Skin epidermis (tissue), 12 donors: ENCODE measurements around the gene OPHN1.
A peak's percentile ranks its signal among the peaks of the same experiment; 100 is the strongest.

Experiments used
- H3K27ac ChIP-seq, 21 experiments: fragments of 200-600 bp; sonication (generic) in 11 of 21; one replicate each; pipeline ENCODE4 v1.5.0; 2020; ENCODE audit warnings: mild to moderate bottlenecking in 3 of 21, inconsistent platforms in 2 of 21, moderate library complexity in 2 of 21
- H3K4me3 ChIP-seq, 7 experiments: fragments of 200-600 bp; sonication (generic) in 2 of 7; one replicate each; pipeline ENCODE4 v1.5.0; 2020; ENCODE audit warnings: inconsistent platforms in 2 of 7, mild to moderate bottlenecking in 2 of 7, moderate library complexity in 1 of 7

The OPHN1 gene, protein sequence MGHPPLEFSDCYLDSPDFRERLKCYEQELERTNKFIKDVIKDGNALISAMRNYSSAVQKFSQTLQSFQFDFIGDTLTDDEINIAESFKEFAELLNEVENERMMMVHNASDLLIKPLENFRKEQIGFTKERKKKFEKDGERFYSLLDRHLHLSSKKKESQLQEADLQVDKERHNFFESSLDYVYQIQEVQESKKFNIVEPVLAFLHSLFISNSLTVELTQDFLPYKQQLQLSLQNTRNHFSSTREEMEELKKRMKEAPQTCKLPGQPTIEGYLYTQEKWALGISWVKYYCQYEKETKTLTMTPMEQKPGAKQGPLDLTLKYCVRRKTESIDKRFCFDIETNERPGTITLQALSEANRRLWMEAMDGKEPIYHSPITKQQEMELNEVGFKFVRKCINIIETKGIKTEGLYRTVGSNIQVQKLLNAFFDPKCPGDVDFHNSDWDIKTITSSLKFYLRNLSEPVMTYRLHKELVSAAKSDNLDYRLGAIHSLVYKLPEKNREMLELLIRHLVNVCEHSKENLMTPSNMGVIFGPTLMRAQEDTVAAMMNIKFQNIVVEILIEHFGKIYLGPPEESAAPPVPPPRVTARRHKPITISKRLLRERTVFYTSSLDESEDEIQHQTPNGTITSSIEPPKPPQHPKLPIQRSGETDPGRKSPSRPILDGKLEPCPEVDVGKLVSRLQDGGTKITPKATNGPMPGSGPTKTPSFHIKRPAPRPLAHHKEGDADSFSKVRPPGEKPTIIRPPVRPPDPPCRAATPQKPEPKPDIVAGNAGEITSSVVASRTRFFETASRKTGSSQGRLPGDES

DNA sequence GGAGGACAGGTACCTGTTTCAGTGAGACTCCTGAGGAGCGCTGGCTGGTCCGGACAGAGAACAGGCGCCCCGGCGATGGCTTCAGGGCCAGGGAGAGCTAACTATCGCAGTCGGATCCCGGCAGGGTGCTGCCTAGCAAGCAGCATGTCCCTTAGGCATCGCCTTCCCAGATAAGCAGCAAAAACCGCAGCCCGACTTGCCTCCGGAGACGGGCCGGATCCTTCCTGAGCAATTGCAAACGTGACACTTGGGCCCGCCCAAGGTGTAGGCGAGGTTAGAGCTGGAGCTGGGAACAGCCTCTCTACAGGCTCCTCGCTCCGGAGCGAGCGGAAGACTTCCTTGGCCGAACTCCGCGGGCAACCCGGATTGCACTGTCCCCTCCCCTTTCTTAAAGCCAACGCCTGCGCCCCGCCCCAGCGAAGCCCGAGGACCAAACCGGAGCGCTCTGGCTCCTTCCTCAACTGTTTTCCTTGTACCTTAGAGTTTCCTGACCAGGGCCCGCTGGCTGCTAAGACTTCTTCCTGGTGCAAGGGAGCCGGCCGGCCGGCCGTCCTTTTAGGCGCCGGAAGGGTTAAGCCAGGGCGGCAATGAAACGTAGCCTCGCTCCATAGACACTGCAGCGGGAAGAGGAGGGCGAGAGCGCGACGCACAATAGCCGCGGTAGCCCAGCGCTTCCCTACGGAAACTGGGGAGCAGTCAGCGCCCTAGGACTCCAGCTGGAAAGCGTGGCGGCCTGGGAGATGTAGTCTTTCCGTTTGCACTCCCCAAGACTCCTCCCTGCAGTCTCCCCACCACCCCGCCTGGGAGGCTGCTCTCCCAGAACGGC, at the start of gene OPHN1:
Gene OPHN1, minus strand, starts transcription at position 341 of the 826 bp plus-strand sequence. CDS start 475 bp downstream, outside the sequence.
- peak within 1 kb of the TSS; percentile 42 to 53 (median 52) for H3K4me3 ChIP-seq
- H3K27ac ChIP-seq, result peak within 1 kb of the TSS in 20 of 21 experiments; percentile 18 to 82 (median 74)

GRCh38 chrX:68480969-68481368, 47.7 kb upstream of the OPHN1 start:
- Histone ChIP-seq H3K27ac (no peak overlapping the region), H3K4me3 (no peak overlapping the region)

DNA sequence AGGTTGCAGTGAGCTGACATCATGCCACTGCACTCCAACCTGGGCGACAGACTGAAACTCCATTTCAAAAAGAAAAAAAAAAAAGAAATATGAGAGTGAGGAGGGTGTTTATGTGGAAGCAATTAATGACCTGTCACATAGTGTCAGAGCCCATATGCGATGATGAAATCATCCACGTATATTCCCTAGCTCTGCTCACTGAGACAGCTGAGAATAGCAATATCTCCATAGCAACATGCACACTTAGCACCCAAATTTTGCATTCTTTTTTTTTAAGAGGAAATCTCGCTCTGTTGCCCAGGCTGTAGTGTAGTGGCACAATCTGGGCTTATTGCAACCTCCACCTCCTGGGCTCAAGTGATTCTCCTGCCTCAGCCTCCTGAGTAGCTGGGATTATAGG, 31.5 kb upstream of the OPHN1 start:
- Histone ChIP-seq H3K27ac (no peak overlapping the region), H3K4me3 (no peak overlapping the region)

- H3K27ac ChIP-seq, result no peak overlapping the region
Measured at GRCh38 chrX:68463880-68464279, 30.6 kb upstream of the OPHN1 start.

GRCh38 chrX:68462653-68463052, 29.4 kb upstream of the OPHN1 start:
- no peak overlapping the region for H3K27ac ChIP-seq

More at GRCh38 chrX:68463880-68464279, 30.6 kb upstream of the OPHN1 start:
- no peak overlapping the region for H3K4me3 ChIP-seq

DNA sequence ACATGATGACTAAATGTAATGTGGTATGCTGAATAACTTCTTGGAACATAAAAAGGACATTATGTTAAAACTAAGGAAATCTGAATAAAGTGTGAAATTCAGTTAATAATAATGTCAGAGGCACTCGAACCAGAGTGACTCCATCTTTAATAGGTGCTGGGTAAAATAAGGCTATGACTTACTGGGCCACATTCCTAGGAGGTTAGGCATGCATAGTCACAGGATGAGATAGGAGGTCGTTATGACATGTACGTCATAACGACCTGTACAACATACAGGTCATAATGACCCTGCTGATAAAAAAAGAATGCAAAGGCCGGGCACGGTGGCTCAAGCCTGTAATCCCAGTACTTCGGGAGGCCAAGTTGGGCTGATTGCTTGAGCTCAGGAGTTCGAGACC, 28.9 kb upstream of the OPHN1 start:
- no peak overlapping the region for H3K27ac ChIP-seq
- no peak overlapping the region for H3K4me3 ChIP-seq

More at GRCh38 chrX:68462653-68463052, 29.4 kb upstream of the OPHN1 start:
- no peak overlapping the region for H3K4me3 ChIP-seq

DNA sequence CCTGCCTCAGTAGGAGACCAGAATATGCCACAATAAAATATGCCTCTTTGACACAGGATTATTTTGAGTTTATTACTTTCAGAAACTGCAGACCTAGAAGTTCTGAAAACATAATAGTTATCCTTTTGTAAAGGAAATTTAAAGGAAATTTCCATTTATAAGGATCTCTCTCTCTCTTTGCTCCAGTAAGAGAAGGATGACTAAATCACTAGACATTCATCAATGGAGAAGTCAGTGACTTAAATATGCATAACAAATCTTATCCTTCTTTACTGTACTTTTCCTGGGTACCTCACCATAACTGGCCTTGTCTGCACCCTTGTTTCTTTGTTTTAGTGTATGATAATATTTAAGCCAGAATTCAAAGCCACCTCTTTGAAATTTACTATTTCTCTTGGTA, 28.3 kb upstream of the OPHN1 start:
- H3K27ac ChIP-seq, result no peak overlapping the region
- H3K4me3 ChIP-seq, result no peak overlapping the region

GRCh38 chrX:68461093-68461492, 27.8 kb upstream of the OPHN1 start:
- H3K27ac ChIP-seq, result no peak overlapping the region
- no peak overlapping the region for H3K4me3 ChIP-seq

- no peak overlapping the region for H3K27ac ChIP-seq
Measured at GRCh38 chrX:68455151-68455510, 21.8 kb upstream of the OPHN1 start.

GRCh38 chrX:68454476-68455150, 21.3 kb upstream of the OPHN1 start:
- no peak overlapping the region for H3K27ac ChIP-seq
- no peak overlapping the region for H3K4me3 ChIP-seq

More at GRCh38 chrX:68455151-68455510, 21.8 kb upstream of the OPHN1 start:
- no peak overlapping the region for H3K4me3 ChIP-seq

DNA sequence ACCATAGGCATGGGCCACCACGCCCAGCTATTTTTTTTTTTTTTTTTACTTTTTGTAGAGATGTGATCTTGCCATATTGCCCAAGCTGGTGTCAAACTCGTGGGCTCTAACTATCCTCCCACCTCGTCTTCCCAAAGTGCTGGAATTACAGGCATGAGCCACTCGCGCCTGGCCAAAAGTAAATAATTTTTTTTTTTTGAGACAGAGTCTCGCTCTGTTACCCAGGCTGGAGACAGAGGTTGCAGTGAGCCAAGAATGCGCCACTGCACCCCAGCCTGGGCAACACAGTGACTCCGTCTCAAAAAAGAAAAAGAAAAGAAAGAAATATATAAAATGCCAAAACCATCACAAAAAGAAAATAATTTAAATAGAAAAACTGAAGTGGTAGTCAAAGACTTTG, 18.4 kb upstream of the OPHN1 start:
- Histone ChIP-seq H3K4me3 (no peak overlapping the region), H3K27ac (no peak overlapping the region)

DNA sequence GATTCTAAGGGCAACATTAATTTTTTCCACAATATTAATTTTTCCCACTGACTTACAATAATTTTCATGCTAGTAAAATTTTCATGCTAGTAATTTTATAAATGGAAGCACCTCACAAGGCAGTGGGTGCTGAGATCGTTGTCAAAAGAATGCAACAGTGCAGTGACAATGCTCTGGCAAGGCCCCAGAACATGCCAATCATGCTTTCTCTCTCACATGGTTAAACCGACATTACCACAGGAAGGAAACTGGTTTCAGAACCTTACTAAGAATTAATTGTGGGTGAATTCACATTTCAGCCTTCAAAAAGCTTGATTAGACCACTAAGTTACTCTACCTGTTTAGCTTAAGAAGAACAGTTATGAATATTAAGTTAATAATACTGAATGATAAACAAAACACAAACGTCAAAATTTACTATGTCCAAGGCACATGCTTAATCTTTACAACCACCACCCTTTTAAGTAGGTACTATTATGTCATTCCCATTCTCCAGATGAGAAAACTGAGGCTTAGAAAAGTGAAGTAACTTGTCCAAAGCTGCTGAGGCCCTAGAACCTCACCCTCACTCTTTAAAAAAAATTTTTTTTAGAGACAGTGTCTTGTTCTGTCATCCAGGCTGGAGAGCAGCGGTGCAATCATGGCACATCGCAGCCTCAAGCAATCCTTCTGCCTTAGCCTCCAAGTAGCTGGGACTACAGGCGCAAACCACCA, 10.0 kb upstream of the OPHN1 start:
- no peak overlapping the region for H3K27ac ChIP-seq
- no peak overlapping the region for H3K4me3 ChIP-seq

DNA sequence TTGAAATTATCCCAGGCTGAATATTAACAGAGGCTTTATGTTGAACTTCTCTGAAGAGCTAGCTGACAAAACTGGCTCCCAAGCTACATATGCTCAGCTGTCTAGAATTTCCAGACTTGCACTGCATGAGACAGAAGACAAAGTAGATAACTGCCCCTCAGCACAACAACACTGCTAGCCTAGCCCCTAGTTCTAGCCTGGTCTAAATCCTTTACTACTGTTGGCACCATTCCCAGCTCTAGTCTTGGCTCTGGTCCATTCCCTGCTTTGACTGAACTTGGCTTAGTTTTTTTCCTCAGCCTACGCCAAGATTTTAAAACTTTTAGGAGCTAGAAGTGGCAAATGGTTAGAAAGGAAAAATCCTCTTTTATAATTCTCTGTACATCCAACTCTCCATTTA, 7.6 kb upstream of the OPHN1 start:
- H3K27ac ChIP-seq, result no peak overlapping the region
- H3K4me3 ChIP-seq, result no peak overlapping the region

GRCh38 chrX:68440442-68440841, 7.1 kb upstream of the OPHN1 start:
- no peak overlapping the region for H3K4me3 ChIP-seq
- no peak overlapping the region for H3K27ac ChIP-seq

DNA sequence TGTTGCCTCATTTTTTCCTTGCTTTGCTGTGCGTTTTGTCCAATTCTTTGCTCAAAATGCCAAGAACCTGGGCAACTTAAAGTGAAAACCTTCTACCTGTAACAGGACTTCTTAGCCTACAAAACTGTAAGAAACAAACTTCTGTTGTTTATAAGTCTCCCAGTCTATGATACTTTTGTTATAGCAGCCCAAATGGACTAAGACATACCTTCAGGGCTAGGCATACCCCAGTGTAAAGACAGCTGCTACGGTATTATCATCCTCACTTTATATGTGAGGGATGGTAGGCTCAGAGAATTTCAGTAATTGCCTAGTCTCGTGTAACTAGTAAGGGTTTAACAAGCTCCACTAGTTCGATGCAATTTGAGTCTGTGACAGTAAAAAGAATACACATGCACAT, 6.0 kb upstream of the OPHN1 start:
- Histone ChIP-seq H3K27ac (no peak overlapping the region), H3K4me3 (no peak overlapping the region)

GRCh38 chrX:68438575-68438974, 5.3 kb upstream of the OPHN1 start:
- Histone ChIP-seq H3K27ac (no peak overlapping the region), H3K4me3 (no peak overlapping the region)

DNA sequence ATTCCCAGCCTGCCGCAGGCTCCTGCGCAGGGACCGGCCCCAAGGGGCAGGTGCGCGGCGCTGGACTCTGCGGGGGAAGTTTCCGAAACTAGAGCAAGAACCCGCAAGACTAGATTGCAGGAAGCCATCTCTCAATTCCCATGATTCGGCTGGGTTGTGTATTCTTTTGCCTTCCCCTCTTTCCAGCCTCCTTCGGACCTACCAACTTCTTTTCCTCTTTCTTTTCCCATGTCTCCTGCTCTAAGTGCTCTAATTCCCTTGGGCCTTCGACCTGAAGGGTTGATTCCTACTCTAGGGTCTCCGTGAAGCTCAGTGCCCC, 645 bp upstream of the OPHN1 start:
- peak overlapping the region; percentile 42 to 53 (median 52) for H3K4me3 ChIP-seq
- peak overlapping the region in 19 of 21 experiments; percentile 18 to 82 (median 75) for H3K27ac ChIP-seq

DNA sequence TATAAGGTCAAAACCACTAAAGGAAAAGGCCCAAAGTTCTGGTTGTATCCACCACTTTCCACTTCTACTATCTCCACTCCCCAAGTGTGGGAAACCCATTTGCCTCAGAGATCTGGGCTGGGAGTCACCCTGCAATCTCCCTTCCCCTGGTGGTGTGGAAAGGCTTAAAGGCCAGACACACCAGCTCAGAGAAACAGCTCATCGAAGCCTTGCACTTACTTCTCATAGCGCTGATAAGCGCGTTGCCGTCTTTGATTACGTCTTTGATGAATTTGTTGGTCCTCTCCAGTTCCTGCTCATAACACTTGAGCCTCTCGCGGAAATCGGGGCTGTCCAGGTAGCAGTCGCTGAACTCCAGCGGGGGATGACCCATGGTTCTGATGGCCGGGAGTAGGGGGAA, 647 bp downstream of the OPHN1 start:
- Histone ChIP-seq H3K4me3 (peak overlapping the region; percentile 42 to 53 (median 52)), H3K27ac (peak overlapping the region in 16 of 21 experiments; percentile 18 to 82 (median 77))

GRCh38 chrX:68431836-68432235, 1.5 kb downstream of the OPHN1 start:
- Histone ChIP-seq H3K27ac (no peak overlapping the region), H3K4me3 (no peak overlapping the region)
